ENCODE results near the gene RASAL3.

DNA sequence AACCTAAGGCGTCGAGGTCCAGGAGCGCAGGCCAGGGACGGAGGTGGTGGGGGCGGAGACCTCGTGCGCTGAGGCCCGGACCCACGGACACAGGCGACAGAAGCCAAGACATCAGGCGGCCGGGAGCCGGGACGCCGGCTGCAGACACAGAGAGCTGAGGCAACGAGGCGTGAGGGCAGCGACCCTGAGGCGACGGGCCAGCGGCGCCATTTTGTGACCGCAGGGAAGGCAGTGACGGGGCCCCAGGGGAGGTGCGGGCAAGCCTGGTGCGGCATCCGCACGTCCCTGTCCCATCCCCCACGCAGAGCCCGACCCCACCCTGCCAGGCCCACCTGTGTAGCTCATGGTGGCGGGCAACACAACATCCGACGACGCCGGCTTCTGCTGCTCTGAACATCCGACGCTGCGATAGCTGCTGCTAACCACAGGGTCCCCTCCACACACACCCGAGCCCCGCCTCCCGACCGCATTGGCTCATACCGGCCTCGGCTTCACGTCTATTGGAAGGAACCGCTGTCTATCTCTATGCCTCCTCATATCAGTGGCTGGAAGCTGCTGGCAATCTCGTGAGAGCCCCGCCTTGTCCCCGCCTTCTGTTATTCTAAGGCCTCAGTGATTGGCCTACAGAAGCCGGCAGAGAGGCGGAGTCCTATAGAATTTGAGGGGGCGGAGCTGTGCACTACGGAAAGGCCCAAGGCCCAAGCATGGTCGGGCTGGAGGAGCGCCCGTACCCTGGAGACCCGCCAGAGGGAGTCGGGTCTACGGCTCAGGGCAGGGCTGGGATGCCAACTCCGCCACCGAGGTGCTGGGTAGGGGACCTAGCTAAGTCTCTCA lies 45.5 kb downstream of the RASAL3 start, which contains the start of gene AKAP8L:
- TF ChIP-seq, protein P1, sequence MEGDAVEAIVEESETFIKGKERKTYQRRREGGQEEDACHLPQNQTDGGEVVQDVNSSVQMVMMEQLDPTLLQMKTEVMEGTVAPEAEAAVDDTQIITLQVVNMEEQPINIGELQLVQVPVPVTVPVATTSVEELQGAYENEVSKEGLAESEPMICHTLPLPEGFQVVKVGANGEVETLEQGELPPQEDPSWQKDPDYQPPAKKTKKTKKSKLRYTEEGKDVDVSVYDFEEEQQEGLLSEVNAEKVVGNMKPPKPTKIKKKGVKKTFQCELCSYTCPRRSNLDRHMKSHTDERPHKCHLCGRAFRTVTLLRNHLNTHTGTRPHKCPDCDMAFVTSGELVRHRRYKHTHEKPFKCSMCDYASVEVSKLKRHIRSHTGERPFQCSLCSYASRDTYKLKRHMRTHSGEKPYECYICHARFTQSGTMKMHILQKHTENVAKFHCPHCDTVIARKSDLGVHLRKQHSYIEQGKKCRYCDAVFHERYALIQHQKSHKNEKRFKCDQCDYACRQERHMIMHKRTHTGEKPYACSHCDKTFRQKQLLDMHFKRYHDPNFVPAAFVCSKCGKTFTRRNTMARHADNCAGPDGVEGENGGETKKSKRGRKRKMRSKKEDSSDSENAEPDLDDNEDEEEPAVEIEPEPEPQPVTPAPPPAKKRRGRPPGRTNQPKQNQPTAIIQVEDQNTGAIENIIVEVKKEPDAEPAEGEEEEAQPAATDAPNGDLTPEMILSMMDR (IDR thresholded peaks at IDR 0.05; ENCODE audit: low read depth, low read length): peak; percentile 75
- no peak for TF ChIP-seq EZH2phosphoT487 (IDR thresholded peaks at IDR 0.05; ENCODE audit: low read depth)
